ENCODE results near the gene HIGD2A. TPM values are rescaled to one million over a fixed set of nuclear protein-coding genes. Genes with fewer than 3 reads are reported as not detected.

The HIGD2A gene
- total and polyA plus RNA-seq, 11 donors, result 177 to 454 (median 222) TPM

DNA sequence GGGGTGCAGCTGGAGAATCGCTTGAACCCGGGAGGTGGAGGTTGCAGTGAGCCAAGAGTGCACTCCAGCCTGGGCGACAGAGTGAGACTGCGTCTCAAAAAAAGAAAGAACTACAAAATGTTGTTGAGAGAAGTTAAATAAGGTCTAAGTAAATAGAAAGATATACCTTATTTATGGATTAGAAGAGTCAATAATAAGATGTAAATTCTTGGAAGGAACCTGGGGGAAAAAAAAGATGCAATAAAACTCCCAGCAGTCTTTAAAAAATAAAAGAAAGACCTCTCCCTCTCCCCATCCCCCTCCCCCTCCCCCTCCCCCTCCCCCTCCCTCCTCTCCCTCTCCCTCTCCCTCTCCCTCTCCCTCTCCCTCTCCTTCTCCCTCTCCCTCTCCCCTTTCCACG lies 44.2 kb downstream of the HIGD2A start:
- H3K27ac ChIP-seq, result no peak overlapping the region
- no peaks in the 10 kb centered on the region for H3K27me3 ChIP-seq
- WGBS, 4 donors, result 89 to 94% (median 91%) methylated on average over 4 to 5 of the region's 5 CpGs
- intact Hi-C loops (cut with DNase I), result no loop called here
- no peak overlapping the region for H3K4me3 ChIP-seq
- no peak for TF ChIP-seq POLR2A (IDR thresholded peaks at IDR 0.05)
- TF ChIP-seq, protein P1, sequence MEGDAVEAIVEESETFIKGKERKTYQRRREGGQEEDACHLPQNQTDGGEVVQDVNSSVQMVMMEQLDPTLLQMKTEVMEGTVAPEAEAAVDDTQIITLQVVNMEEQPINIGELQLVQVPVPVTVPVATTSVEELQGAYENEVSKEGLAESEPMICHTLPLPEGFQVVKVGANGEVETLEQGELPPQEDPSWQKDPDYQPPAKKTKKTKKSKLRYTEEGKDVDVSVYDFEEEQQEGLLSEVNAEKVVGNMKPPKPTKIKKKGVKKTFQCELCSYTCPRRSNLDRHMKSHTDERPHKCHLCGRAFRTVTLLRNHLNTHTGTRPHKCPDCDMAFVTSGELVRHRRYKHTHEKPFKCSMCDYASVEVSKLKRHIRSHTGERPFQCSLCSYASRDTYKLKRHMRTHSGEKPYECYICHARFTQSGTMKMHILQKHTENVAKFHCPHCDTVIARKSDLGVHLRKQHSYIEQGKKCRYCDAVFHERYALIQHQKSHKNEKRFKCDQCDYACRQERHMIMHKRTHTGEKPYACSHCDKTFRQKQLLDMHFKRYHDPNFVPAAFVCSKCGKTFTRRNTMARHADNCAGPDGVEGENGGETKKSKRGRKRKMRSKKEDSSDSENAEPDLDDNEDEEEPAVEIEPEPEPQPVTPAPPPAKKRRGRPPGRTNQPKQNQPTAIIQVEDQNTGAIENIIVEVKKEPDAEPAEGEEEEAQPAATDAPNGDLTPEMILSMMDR (IDR thresholded peaks at IDR 0.05), result no peak
- DNase-seq, result no peak
- no peaks in the 10 kb centered on the region for H3K36me3 ChIP-seq
- H3K4me1 ChIP-seq, result peaks cover 0 to 11% (median 0%) of the 10 kb centered on the region in 12 donors
- H3K9me3 ChIP-seq, result no peaks in the 10 kb centered on the region
- no peak for ATAC-seq

GRCh38 chr5:176436656-176437055 lies 48.1 kb downstream of the HIGD2A start:
- H3K4me1 ChIP-seq, result peaks cover 0 to 11% (median 0%) of the 10 kb centered on the region in 12 donors
- peak in 1 of 4 donors; percentile 67 for ATAC-seq
- H3K27ac ChIP-seq, result peak overlapping the region in 3 of 12 donors; percentile 37 to 65 (median 50)
- H3K36me3 ChIP-seq, result no peaks in the 10 kb centered on the region
- TF ChIP-seq POLR2A (IDR thresholded peaks at IDR 0.05), result no peak
- TF ChIP-seq, protein P1 (IDR thresholded peaks at IDR 0.05), result no peak
- intact Hi-C loops (cut with DNase I), result no loop called here
- WGBS, 4 donors, result 48 to 57% (median 49%) methylated on average over 5 of the region's 5 CpGs
- H3K9me3 ChIP-seq, result no peaks in the 10 kb centered on the region
- H3K27me3 ChIP-seq, result peaks cover 0 to 7% (median 0%) of the 10 kb centered on the region in 9 donors
- peak overlapping the region in 1 of 12 donors; percentile 25 for H3K4me3 ChIP-seq
- DNase-seq, result no peak

DNA sequence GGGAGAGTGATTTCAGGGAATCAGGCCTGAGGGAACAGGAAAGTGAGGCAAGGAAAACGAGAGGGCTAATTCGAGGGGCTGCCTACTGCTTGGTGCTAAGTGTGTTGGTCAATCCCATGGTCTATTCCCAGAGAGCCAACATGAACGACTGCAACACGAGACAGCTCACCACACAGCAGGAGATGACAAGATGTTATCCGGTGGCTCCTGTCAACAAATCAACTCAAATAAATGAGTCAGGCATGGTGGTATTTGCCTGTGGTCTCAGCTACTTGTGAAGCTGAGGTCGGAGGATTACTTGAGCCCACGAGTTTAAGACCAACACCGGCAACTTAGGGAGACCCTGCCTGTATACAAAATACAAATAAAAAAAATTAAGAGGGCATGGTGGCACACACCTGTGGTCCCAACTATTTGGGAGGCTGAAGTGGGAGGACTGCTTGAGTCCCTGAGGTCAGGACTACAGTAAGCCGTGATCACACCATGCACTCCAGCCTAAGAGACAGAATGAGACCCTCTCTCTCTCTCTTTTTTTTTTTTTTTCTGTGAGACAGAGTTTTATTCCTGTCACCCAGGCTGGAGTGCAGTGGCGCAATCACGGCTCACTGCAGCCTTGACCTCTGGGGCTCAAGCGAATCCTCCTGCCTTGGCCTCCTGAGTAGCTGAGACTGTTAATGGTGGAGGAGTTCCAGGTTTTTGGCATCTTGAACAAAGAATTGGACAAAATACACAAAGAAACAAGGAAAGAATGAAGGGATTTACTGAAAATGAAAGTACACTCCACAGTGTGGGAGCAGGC lies 50.6 kb downstream of the HIGD2A start:
- Histone ChIP-seq H3K4me3 (no peak overlapping the region), H3K9me3 (no peaks in the 10 kb centered on the region), H3K4me1 (peaks cover 0 to 11% (median 0%) of the 10 kb centered on the region in 12 donors), H3K27ac (no peak overlapping the region), H3K27me3 (peaks cover 0 to 7% (median 0%) of the 10 kb centered on the region in 9 donors), H3K36me3 (no peaks in the 10 kb centered on the region)
- TF ChIP-seq, protein P1 (IDR thresholded peaks at IDR 0.05), result no peak
- no peak for TF ChIP-seq POLR2A (IDR thresholded peaks at IDR 0.05)
- DNase-seq, result no peak
- no peak for ATAC-seq
- intact Hi-C loops (cut with DNase I), result no loop called here
- WGBS, 4 donors, result 60 to 67% (median 64%) methylated on average over 12 of the region's 12 CpGs

MicroRNAs within 50 kb of the gene (microRNA counts, 767-probe panel; counts per million panel counts)
- 671 to 1,120 counts per million in 2 donors for microRNA hsa-miR-1271-5p

Small RNAs within 50 kb of the gene (microRNA-seq; reads per million reads assigned to microRNA genes)
- 6.7 to 19.2 (median 8.6) reads per million in 4 donors for gene MIR1271

Other genes with a start within 250 kb of the HIGD2A start
- gene SIMC1, start 150.3 kb upstream of the HIGD2A start, total RNA-seq, result 1 to 10 TPM; 2.8 to 9.0 (median 6.1) TPM
- gene SIMC1, start 150.3 kb upstream of the HIGD2A start, polyA plus RNA-seq, result 1 to 10 TPM; 2.2 to 2.6 TPM
- gene KIAA1191, start 27.0 kb upstream of the HIGD2A start, total RNA-seq, result 100 to 1,000 TPM in 5 of 9 donors, 10 to 100 TPM in 4; 68.4 to 143 (median 104) TPM
- 10 to 100 TPM; 42.8 to 61.8 TPM for gene KIAA1191, start 27.0 kb upstream of the HIGD2A start, polyA plus RNA-seq
- gene ARL10, start 23.3 kb upstream of the HIGD2A start, total RNA-seq, result 1 to 10 TPM; 2.9 to 8.1 (median 5.4) TPM
- gene ARL10, start 23.3 kb upstream of the HIGD2A start, polyA plus RNA-seq, result 1 to 10 TPM; 1.5 to 4.8 TPM
- gene NOP16, start 153 bp upstream of the HIGD2A start, total RNA-seq, result 10 to 100 TPM in 8 of 9 donors, 1 to 10 TPM in 1; 9.3 to 33.9 (median 15.8) TPM
- 10 to 100 TPM; 33.4 to 83.4 TPM for gene NOP16, start 153 bp upstream of the HIGD2A start, polyA plus RNA-seq
- 100 to 1,000 TPM; 185 to 401 (median 231) TPM for gene CLTB, start 27.8 kb downstream of the HIGD2A start, total RNA-seq
- 100 to 1,000 TPM; 461 to 464 TPM for gene CLTB, start 27.8 kb downstream of the HIGD2A start, polyA plus RNA-seq
- gene FAF2, start 59.6 kb downstream of the HIGD2A start, total RNA-seq, result 10 to 100 TPM; 11.6 to 20.8 (median 13.6) TPM
- 10 to 100 TPM in 1 of 2 donors, 1 to 10 TPM in 1; 6.6 to 15.0 TPM for gene FAF2, start 59.6 kb downstream of the HIGD2A start, polyA plus RNA-seq
- 10 to 100 TPM in 8 of 9 donors, 1 to 10 TPM in 1; 9.2 to 35.7 (median 21.0) TPM for gene RNF44, start 148.7 kb downstream of the HIGD2A start, total RNA-seq
- 10 to 100 TPM; 14.4 to 14.8 TPM for gene RNF44, start 148.7 kb downstream of the HIGD2A start, polyA plus RNA-seq
- gene CDHR2, start 160.6 kb downstream of the HIGD2A start, total RNA-seq, result under 1 TPM in 4 of 9 donors, not detected in 5; 0.08 to 0.67 (median 0.40) TPM
- gene CDHR2, start 160.6 kb downstream of the HIGD2A start, polyA plus RNA-seq, result under 1 TPM in 1 of 2 donors, not detected in 1; 0.07 TPM
- gene GPRIN1, start 221.4 kb downstream of the HIGD2A start, total RNA-seq, result 1 to 10 TPM in 1 of 9 donors, under 1 TPM in 8; 0.25 to 1.9 (median 0.48) TPM
- gene GPRIN1, start 221.4 kb downstream of the HIGD2A start, polyA plus RNA-seq, result under 1 TPM; 0.15 to 0.36 TPM
- gene SNCB, start 241.8 kb downstream of the HIGD2A start, total RNA-seq, result under 1 TPM in 1 of 9 donors, not detected in 8; 0.23 TPM
- gene SNCB, start 241.8 kb downstream of the HIGD2A start, polyA plus RNA-seq, result not detected
- gene EIF4E1B, start 241.9 kb downstream of the HIGD2A start, total RNA-seq, result not detected
- not detected for gene EIF4E1B, start 241.9 kb downstream of the HIGD2A start, polyA plus RNA-seq